ENCODE data around the gene PSMC5. TPM values are rescaled to one million over a fixed set of nuclear protein-coding genes. Genes with fewer than 3 reads are reported as not detected.

Gene PSMC5
- total and polyA plus RNA-seq, 4 experiments from 2014 or later, result 121 to 227 (median 155) TPM

DNA sequence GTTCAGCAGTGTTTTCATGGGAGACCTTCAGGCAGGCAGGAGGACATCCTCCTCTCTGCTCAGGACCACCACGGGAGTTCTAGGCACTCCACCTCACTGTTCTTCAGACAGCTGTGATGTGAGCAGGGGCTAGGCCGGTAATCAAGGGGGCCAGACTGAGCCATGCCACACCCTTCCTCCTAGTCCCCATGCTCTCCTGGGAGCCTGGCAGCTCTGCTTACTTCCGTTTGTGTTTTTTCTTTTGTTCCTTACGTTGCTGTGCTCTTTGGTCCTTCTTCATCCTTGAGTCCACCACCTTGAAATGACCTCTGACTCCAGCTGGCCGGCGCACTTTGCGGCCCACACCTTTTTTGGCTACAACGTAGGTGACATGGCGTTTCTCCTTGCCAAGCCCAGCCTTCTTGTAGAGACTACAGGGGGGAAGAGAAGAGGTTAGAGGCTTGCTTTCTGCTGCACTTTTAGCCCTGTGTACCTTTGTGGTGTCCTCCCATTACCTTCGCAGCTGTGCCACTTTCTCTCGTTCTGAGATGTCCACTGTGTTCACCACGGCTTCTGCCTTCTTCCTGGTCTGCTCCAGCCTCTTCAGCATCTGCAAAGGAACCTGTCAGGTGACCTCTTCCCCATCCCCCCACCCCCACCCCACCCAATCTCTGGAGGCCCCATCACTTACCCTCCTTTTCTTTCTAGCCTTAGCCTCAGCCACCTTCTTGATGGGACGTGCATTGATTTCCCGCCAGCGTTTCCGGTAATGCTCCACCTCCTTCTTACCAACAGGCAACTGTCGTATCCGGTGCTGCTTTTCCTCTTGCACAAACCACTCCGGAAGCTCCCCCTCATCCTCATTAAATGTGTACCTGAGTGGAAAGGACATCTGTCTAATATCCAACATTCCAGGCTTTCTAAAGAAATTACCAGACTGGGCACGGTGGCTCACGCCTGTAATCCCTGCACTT lies 7.4 kb upstream of the PSMC5 start:
- H3K36me3 Mint-ChIP-seq, result peaks cover 63 to 95% of the 10 kb centered on the region in 2 donors
- intact Hi-C loops (cut with micrococcal nuclease), result no loop called here

DNA sequence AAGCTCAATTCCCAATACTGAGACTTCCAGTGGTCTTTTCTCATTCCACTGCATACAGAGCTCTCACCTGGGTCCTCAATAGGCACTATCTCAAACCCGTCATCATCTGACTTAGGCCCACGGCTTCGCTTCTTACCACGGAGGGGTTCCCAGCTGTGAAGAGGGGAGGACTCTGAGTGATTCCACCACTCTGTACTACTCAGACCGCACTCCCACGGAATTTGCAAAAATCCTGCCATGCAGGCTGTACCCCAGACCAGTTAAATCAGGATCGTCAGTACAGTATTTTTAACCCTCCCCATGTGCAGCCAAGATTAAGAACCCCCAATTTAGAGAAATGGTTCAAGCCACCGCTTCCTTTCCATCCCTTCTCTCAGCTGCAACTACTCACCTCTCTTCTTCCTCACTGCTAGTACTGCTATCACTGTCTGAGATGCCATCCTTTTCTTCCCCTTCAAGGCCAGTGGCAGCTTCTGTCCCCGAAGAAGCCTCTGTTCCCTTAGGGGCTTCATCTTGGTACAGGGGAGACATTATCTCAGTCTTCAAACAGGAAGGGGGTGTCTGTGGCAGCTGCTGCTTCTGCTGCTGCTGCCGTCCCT lies 6.2 kb upstream of the PSMC5 start:
- no peaks in the 10 kb centered on the region for H3K27me3 Mint-ChIP-seq
- Histone ChIP-seq H3K4me3 (ENCODE audit: low read length in 2 of 2) (no peak overlapping the region), H3K9me3 (ENCODE audit: control insufficient read depth in 1 of 2, low read length in 2 of 2) (no peaks in the 10 kb centered on the region), H3K27ac (ENCODE audit: low read depth, low read length) (no peak overlapping the region), H3K27me3 (ENCODE audit: insufficient read depth, low read length) (no peaks in the 10 kb centered on the region), H3K36me3 (ENCODE audit: insufficient read depth, low read length) (peaks cover 91% of the 10 kb centered on the region), H3K4me1 (ENCODE audit: insufficient read depth, low read length) (peaks cover 22% of the 10 kb centered on the region)
- no peaks in the 10 kb centered on the region for H3K9me3 Mint-ChIP-seq
- ChIA-PET POLR2A (ENCODE audit: partially characterized antibody) (interaction anchor here (1.4 to 2.2 kb wide), 4 partner anchors 22 to 125 kb away, joined by 3 to 9 read pairs (median 6); partner anchors contain the start of genes CCDC47 and DDX42), CTCF (ENCODE audit: partially characterized antibody) (interaction anchor here (1.7 kb wide), 1 partner anchor 14 kb away, joined by 8 read pairs; no protein-coding TSS in a partner anchor)
- H3K36me3 Mint-ChIP-seq, result peaks cover 65 to 93% of the 10 kb centered on the region in 2 donors
- peak overlapping the region in 3 of 8 donors; percentile 16 to 76 (median 39) for H3K4me3 Mint-ChIP-seq
- peak overlapping the region in 5 of 7 donors; percentile 11 to 81 (median 57) for H3K27ac Mint-ChIP-seq
- DNase-seq, result no peak
- peaks cover 19 to 41% (median 28%) of the 10 kb centered on the region in 4 donors for H3K4me1 Mint-ChIP-seq
- intact Hi-C loops (cut with micrococcal nuclease), result no loop called here

More for the DNA sequence above, 7.4 kb upstream of the PSMC5 start:
- POLR2A ChIA-PET (ENCODE audit: partially characterized antibody), result interaction anchor here (1.2 to 2.2 kb wide), 5 partner anchors 11 to 46 kb away, joined by 3 to 9 read pairs (median 5); partner anchors contain the start of genes CCDC47 and DDX42
- DNase-seq, result no peak
- peaks cover 93% of the 10 kb centered on the region for H3K36me3 ChIP-seq (ENCODE audit: insufficient read depth, low read length)
- no peaks in the 10 kb centered on the region for H3K27me3 ChIP-seq (ENCODE audit: insufficient read depth, low read length)
- Mint-ChIP-seq H3K4me1 (peaks cover 15 to 31% (median 18%) of the 10 kb centered on the region in 4 donors), H3K27me3 (no peaks in the 10 kb centered on the region), H3K4me3 (peak overlapping the region in 4 of 8 donors; percentile 1 to 48 (median 40)), H3K27ac (peak overlapping the region in 6 of 7 donors; percentile 37 to 85 (median 72)), H3K9me3 (no peaks in the 10 kb centered on the region)
- no peaks in the 10 kb centered on the region for H3K9me3 ChIP-seq (ENCODE audit: control insufficient read depth in 1 of 2, low read length in 2 of 2)
- no peak overlapping the region for H3K27ac ChIP-seq (ENCODE audit: low read depth, low read length)
- H3K4me3 ChIP-seq (ENCODE audit: low read length in 2 of 2), result no peak overlapping the region
- CTCF ChIA-PET (ENCODE audit: partially characterized antibody), result interaction anchor here (0.8 to 1.5 kb wide), 2 partner anchors 35 to 109 kb away, joined by 3 read pairs; no protein-coding TSS in a partner anchor
- H3K4me1 ChIP-seq (ENCODE audit: insufficient read depth, low read length), result peaks cover 10% of the 10 kb centered on the region

GRCh38 chr17:63821804-63822203 lies 5.4 kb upstream of the PSMC5 start:
- intact Hi-C loops (cut with micrococcal nuclease), result no loop called here
- no peak overlapping the region for H3K4me3 ChIP-seq (ENCODE audit: low read length in 2 of 2)
- H3K4me3 Mint-ChIP-seq, result peak overlapping the region in 2 of 8 donors; percentile 26 to 50
- H3K27ac ChIP-seq (ENCODE audit: low read depth, low read length), result no peak overlapping the region
- no peaks in the 10 kb centered on the region for H3K9me3 Mint-ChIP-seq
- DNase-seq, result no peak
- H3K27me3 Mint-ChIP-seq, result no peaks in the 10 kb centered on the region
- H3K36me3 ChIP-seq (ENCODE audit: insufficient read depth, low read length), result peaks cover 84% of the 10 kb centered on the region
- H3K9me3 ChIP-seq (ENCODE audit: control insufficient read depth in 1 of 2, low read length in 2 of 2), result no peaks in the 10 kb centered on the region
- peaks cover 27% of the 10 kb centered on the region for H3K4me1 ChIP-seq (ENCODE audit: insufficient read depth, low read length)
- H3K4me1 Mint-ChIP-seq, result peaks cover 22 to 48% (median 35%) of the 10 kb centered on the region in 4 donors
- H3K36me3 Mint-ChIP-seq, result peaks cover 63 to 93% of the 10 kb centered on the region in 2 donors
- ChIA-PET POLR2A (ENCODE audit: partially characterized antibody) (interaction anchor here (1.4 to 2.2 kb wide), 3 partner anchors 48 to 126 kb away, joined by 5 to 6 read pairs (median 6); partner anchors contain the start of genes CCDC47 and DDX42), CTCF (ENCODE audit: partially characterized antibody) (interaction anchor here (1.7 kb wide), 1 partner anchor 13 kb away, joined by 8 read pairs; no protein-coding TSS in a partner anchor)
- H3K27me3 ChIP-seq (ENCODE audit: insufficient read depth, low read length), result no peaks in the 10 kb centered on the region
- peak overlapping the region in 6 of 7 donors; percentile 15 to 86 (median 64) for H3K27ac Mint-ChIP-seq

- peaks cover 27% of the 10 kb centered on the region for H3K4me1 ChIP-seq (ENCODE audit: insufficient read depth, low read length)
- Mint-ChIP-seq H3K27ac (peak overlapping the region in 3 of 7 donors; percentile 27 to 64 (median 56)), H3K27me3 (no peaks in the 10 kb centered on the region), H3K4me3 (no peak overlapping the region), H3K4me1 (peaks cover 24 to 56% (median 40%) of the 10 kb centered on the region in 4 donors), H3K36me3 (peaks cover 65 to 93% of the 10 kb centered on the region in 2 donors), H3K9me3 (peaks cover 0 to 3% (median 0%) of the 10 kb centered on the region in 8 donors)
- no peak for DNase-seq
- peaks cover 77% of the 10 kb centered on the region for H3K36me3 ChIP-seq (ENCODE audit: insufficient read depth, low read length)
- H3K9me3 ChIP-seq (ENCODE audit: control insufficient read depth in 1 of 2, low read length in 2 of 2), result no peaks in the 10 kb centered on the region
- no peaks in the 10 kb centered on the region for H3K27me3 ChIP-seq (ENCODE audit: insufficient read depth, low read length)
- no peak overlapping the region for H3K27ac ChIP-seq (ENCODE audit: low read depth, low read length)
- no peak overlapping the region for H3K4me3 ChIP-seq (ENCODE audit: low read length in 2 of 2)
- intact Hi-C loops (cut with micrococcal nuclease), result no loop called here
- ChIA-PET POLR2A (ENCODE audit: partially characterized antibody) (interaction anchor here (0.7 to 12.7 kb wide), 4 partner anchors 21 to 125 kb away, joined by 3 to 104 read pairs (median 6); partner anchors contain the start of genes CCDC47, DDX42 and SMARCD2), CTCF (ENCODE audit: partially characterized antibody) (no interaction called here)
Observed at GRCh38 chr17:63822537-63822936, 4.7 kb upstream of the PSMC5 start.

DNA sequence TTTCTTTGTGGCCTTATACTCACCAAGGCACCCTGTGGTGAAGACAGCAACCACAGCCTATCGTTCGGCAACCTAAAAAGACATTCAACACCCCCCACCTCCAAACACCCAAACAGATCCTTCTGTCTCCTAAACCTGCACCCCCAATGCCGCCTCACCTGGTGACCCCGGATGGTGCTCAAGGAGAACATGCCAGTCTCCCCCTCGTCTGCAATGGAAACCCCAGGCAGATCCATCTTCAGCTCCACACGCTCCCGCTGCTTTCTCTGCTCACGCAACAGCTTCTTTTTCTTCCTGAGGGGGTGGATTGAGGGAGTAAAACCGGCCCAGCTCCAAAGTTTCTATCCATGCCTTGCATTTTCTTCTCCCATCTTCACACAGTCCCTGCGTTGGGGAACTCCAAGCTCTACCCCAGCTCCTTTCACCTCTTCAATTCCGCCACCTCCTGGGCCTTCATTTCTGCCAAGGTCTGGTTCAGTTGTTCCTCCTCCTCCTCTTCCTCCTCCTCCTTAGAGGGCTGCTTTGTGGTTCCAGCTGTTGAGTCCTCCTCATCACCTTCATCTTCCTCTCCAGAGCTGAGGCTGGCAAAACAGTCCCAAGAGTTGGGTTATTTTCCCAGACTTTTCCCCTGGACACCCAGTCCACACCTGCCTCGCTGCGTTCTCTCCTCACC lies 3.4 kb upstream of the PSMC5 start:
- Mint-ChIP-seq H3K36me3 (peaks cover 57 to 92% of the 10 kb centered on the region in 2 donors), H3K27me3 (no peaks in the 10 kb centered on the region), H3K27ac (peak overlapping the region in 6 of 7 donors; percentile 31 to 84 (median 76)), H3K4me1 (peaks cover 30 to 68% (median 47%) of the 10 kb centered on the region in 4 donors), H3K4me3 (peak overlapping the region in 3 of 8 donors; percentile 39 to 53 (median 49)), H3K9me3 (peaks cover 0 to 3% (median 0%) of the 10 kb centered on the region in 8 donors)
- POLR2A ChIA-PET (ENCODE audit: partially characterized antibody), result interaction anchor here (0.8 to 12.7 kb wide), 7 partner anchors 15 to 123 kb away, joined by 3 to 104 read pairs (median 6); partner anchors contain the start of genes CCDC47, DDX42 and SMARCD2
- CTCF ChIA-PET (ENCODE audit: partially characterized antibody), result interaction anchor here (0.8 to 1.6 kb wide), 3 partner anchors 9 to 126 kb away, joined by 3 read pairs; no protein-coding TSS in a partner anchor
- Histone ChIP-seq H3K4me3 (ENCODE audit: low read length in 2 of 2) (no peak overlapping the region), H3K27me3 (ENCODE audit: insufficient read depth, low read length) (no peaks in the 10 kb centered on the region), H3K36me3 (ENCODE audit: insufficient read depth, low read length) (peaks cover 64% of the 10 kb centered on the region), H3K27ac (ENCODE audit: low read depth, low read length) (no peak overlapping the region), H3K9me3 (ENCODE audit: control insufficient read depth in 1 of 2, low read length in 2 of 2) (no peaks in the 10 kb centered on the region), H3K4me1 (ENCODE audit: insufficient read depth, low read length) (peaks cover 35% of the 10 kb centered on the region)
- DNase-seq, result no peak
- intact Hi-C loops (cut with micrococcal nuclease), result no loop called here

DNA sequence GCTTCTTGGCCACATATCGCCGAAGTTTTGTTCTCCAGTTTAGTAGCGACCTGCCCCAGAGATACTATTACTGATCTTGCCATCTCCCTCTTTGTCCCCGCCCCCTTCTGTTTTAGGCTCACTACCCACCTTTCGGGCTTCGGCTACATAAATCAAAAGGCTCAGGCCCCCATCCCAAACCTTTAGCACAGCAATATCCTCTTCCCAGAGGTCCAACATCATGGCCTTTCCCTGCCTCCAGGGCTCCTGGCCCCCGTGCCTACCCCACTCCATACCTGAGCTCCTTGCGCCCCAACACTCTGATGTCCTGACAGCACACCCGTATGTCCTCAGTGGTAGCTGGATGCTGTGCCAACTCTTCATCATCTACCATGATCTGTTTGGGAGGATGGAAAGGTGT lies 2.9 kb upstream of the PSMC5 start:
- CTCF ChIA-PET (ENCODE audit: partially characterized antibody), result interaction anchor here (0.8 to 2.8 kb wide), 4 partner anchors 9 to 127 kb away, joined by 3 to 10 read pairs (median 3); no protein-coding TSS in a partner anchor
- peaks cover 53 to 92% of the 10 kb centered on the region in 2 donors for H3K36me3 Mint-ChIP-seq
- peaks cover 64% of the 10 kb centered on the region for H3K36me3 ChIP-seq (ENCODE audit: insufficient read depth, low read length)
- DNase-seq, result no peak
- intact Hi-C loops (cut with micrococcal nuclease), result no loop called here
- H3K9me3 Mint-ChIP-seq, result peaks cover 0 to 3% (median 0%) of the 10 kb centered on the region in 8 donors
- H3K27me3 ChIP-seq (ENCODE audit: insufficient read depth, low read length), result no peaks in the 10 kb centered on the region
- no peak overlapping the region for H3K27ac ChIP-seq (ENCODE audit: low read depth, low read length)
- POLR2A ChIA-PET (ENCODE audit: partially characterized antibody), result interaction anchor here (0.8 to 12.7 kb wide), 6 partner anchors 15 to 124 kb away, joined by 3 to 104 read pairs (median 6); partner anchors contain the start of genes CCDC47, DDX42 and SMARCD2
- no peak overlapping the region for H3K4me3 ChIP-seq (ENCODE audit: low read length in 2 of 2)
- peaks cover 30 to 70% (median 53%) of the 10 kb centered on the region in 4 donors for H3K4me1 Mint-ChIP-seq
- peak overlapping the region in 6 of 7 donors; percentile 31 to 84 (median 76) for H3K27ac Mint-ChIP-seq
- H3K4me3 Mint-ChIP-seq, result peak overlapping the region in 2 of 8 donors; percentile 39 to 49
- H3K4me1 ChIP-seq (ENCODE audit: insufficient read depth, low read length), result peaks cover 35% of the 10 kb centered on the region
- H3K9me3 ChIP-seq (ENCODE audit: control insufficient read depth in 1 of 2, low read length in 2 of 2), result no peaks in the 10 kb centered on the region
- no peaks in the 10 kb centered on the region for H3K27me3 Mint-ChIP-seq

All from CD4-positive, alpha-beta memory T cell (primary cell).